Measurements from ENCODE around the gene PROSER2.

The PROSER2 gene

GRCh38 chr10:11823122-11823988 is at the start of gene PROSER2:
Gene PROSER2, plus strand, starts transcription at chr10:11823356. Its CDS starts 28,722 bp downstream, at chr10:11852078.
- no peak for TF ChIP-seq CTCF (conservative IDR thresholded peaks at IDR 0.05; ENCODE audit: low read depth)
- peak; percentile 64 for DNase-seq (ENCODE audit: low spot score)
- ChIA-PET CTCF (interaction anchor here (0.8 kb wide), 1 partner anchor 40 kb away, joined by 3 read pairs; no protein-coding TSS in a partner anchor), POLR2A (ENCODE audit: low non-redundant PET) (interaction anchor here (0.7 kb wide), 1 partner anchor 21 kb away, joined by 3 read pairs; no protein-coding TSS in a partner anchor)
- H3K27ac ChIP-seq = peak within 1 kb of the TSS; percentile 82

- POLR2A ChIA-PET (ENCODE audit: low non-redundant PET) = no interaction called here
- no peak for TF ChIP-seq CTCF (conservative IDR thresholded peaks at IDR 0.05; ENCODE audit: low read depth)
- CTCF ChIA-PET = no interaction called here
- DNase-seq (ENCODE audit: low spot score) = no peak
- H3K27ac ChIP-seq = no peak overlapping the region
Observed at GRCh38 chr10:11773761-11774441, 49.3 kb upstream of the PROSER2 start.

- no peak overlapping the region for H3K27ac ChIP-seq
- POLR2A ChIA-PET (ENCODE audit: low non-redundant PET) = no interaction called here
- CTCF ChIA-PET = interaction anchor here (0.6 kb wide), 1 partner anchor 255 kb away, joined by 3 read pairs; no protein-coding TSS in a partner anchor
- TF ChIP-seq CTCF (conservative IDR thresholded peaks at IDR 0.05; ENCODE audit: low read depth) = no peak
- no peak for DNase-seq (ENCODE audit: low spot score)
Observed at GRCh38 chr10:11775412-11775811, 47.7 kb upstream of the PROSER2 start.

GRCh38 chr10:11776080-11776479 is 47.1 kb upstream of the PROSER2 start:
- TF ChIP-seq CTCF (conservative IDR thresholded peaks at IDR 0.05; ENCODE audit: low read depth) = no peak
- ChIA-PET CTCF (no interaction called here), POLR2A (ENCODE audit: low non-redundant PET) (no interaction called here)
- peak; percentile 30 for DNase-seq (ENCODE audit: low spot score)
- H3K27ac ChIP-seq = no peak overlapping the region

GRCh38 chr10:11781114-11781513 is 42.0 kb upstream of the PROSER2 start:
- DNase-seq (ENCODE audit: low spot score) = no peak
- ChIA-PET CTCF (interaction anchor here (1.0 to 2.0 kb wide), 2 partner anchors 23 to 145 kb away, joined by 3 to 5 read pairs; no protein-coding TSS in a partner anchor), POLR2A (ENCODE audit: low non-redundant PET) (no interaction called here)
- TF ChIP-seq CTCF (conservative IDR thresholded peaks at IDR 0.05; ENCODE audit: low read depth) = no peak
- H3K27ac ChIP-seq = no peak overlapping the region

GRCh38 chr10:11782793-11783557 is 40.2 kb upstream of the PROSER2 start:
- DNase-seq (ENCODE audit: low spot score) = peak; percentile 70
- H3K27ac ChIP-seq = peak overlapping the region; percentile 0; the same call in 1 of the 2 replicates
- TF ChIP-seq CTCF (conservative IDR thresholded peaks at IDR 0.05; ENCODE audit: low read depth) = peak; percentile 85
- ChIA-PET POLR2A (ENCODE audit: low non-redundant PET) (no interaction called here), CTCF (interaction anchor here (0.5 to 2.3 kb wide), 16 partner anchors 11 to 473 kb away, joined by 3 to 16 read pairs (median 4); no protein-coding TSS in a partner anchor)
